ENCODE results near the gene PTPRE. TPM values are rescaled to one million over a fixed set of nuclear protein-coding genes. Genes with fewer than 3 reads are reported as not detected.

PTPRE gene
- total RNA-seq, 3 donors from 2014 or later (not counting 1 experiment from before 2014, with no cell fraction given) = 274 to 280 (median 275) TPM

- no peak overlapping the region for H3K4me3 Mint-ChIP-seq
- no peak for ATAC-seq
- H3K27me3 Mint-ChIP-seq (ENCODE audit: low read depth in 2 of 2) = no peaks in the 10 kb centered on the region
- Histone ChIP-seq H3K36me3 (ENCODE audit: control insufficient read depth, insufficient read depth, low read length) (no peaks in the 10 kb centered on the region), H3K27ac (ENCODE audit: low read length) (no peak overlapping the region), H3K4me3 (ENCODE audit: low read length) (no peak overlapping the region), H3K27me3 (ENCODE audit: control insufficient read depth, insufficient read depth, low read length) (no peaks in the 10 kb centered on the region), H3K9me3 (ENCODE audit: control insufficient read depth, insufficient read depth, low read length) (no peaks in the 10 kb centered on the region), H3K4me1 (ENCODE audit: control insufficient read depth, insufficient read depth, low read length) (peaks cover 35% of the 10 kb centered on the region)
- WGBS (ENCODE audit: insufficient coverage) = 91% methylated on average over 11 of the region's 11 CpGs
- H3K36me3 Mint-ChIP-seq = no peaks in the 10 kb centered on the region
- DNase-seq = no peak
- intact Hi-C loops (cut with micrococcal nuclease) = no loop called here
- no peak for TF ChIP-seq CTCF (IDR thresholded peaks at IDR 0.05)
- no peaks in the 10 kb centered on the region for H3K9me3 Mint-ChIP-seq
- H3K27ac Mint-ChIP-seq = no peak overlapping the region
- H3K4me1 Mint-ChIP-seq = peaks cover 13 to 16% of the 10 kb centered on the region in 2 donors
These were observed 14.3 kb downstream of the PTPRE start for GRCh38 chr10:127921075-127921752.

GRCh38 chr10:127921753-127922145 is 14.8 kb downstream of the PTPRE start:
- Histone ChIP-seq H3K36me3 (ENCODE audit: control insufficient read depth, insufficient read depth, low read length) (no peaks in the 10 kb centered on the region), H3K4me1 (ENCODE audit: control insufficient read depth, insufficient read depth, low read length) (peaks cover 35% of the 10 kb centered on the region), H3K27me3 (ENCODE audit: control insufficient read depth, insufficient read depth, low read length) (no peaks in the 10 kb centered on the region), H3K27ac (ENCODE audit: low read length) (no peak overlapping the region), H3K4me3 (ENCODE audit: low read length) (no peak overlapping the region), H3K9me3 (ENCODE audit: control insufficient read depth, insufficient read depth, low read length) (no peaks in the 10 kb centered on the region)
- Mint-ChIP-seq H3K27ac (no peak overlapping the region), H3K4me3 (no peak overlapping the region), H3K27me3 (ENCODE audit: low read depth in 2 of 2) (no peaks in the 10 kb centered on the region), H3K4me1 (peaks cover 16% of the 10 kb centered on the region in 2 donors), H3K9me3 (no peaks in the 10 kb centered on the region), H3K36me3 (no peaks in the 10 kb centered on the region)
- DNase-seq = no peak
- ATAC-seq = no peak
- 67% methylated on average over 2 of the region's 2 CpGs for WGBS (ENCODE audit: insufficient coverage)
- no peak for TF ChIP-seq CTCF (IDR thresholded peaks at IDR 0.05)
- intact Hi-C loops (cut with micrococcal nuclease) = no loop called here

- peaks cover 16% of the 10 kb centered on the region in 2 donors for H3K4me1 Mint-ChIP-seq
- no peak overlapping the region for H3K27ac Mint-ChIP-seq
- no peak overlapping the region for H3K4me3 ChIP-seq (ENCODE audit: low read length)
- H3K36me3 Mint-ChIP-seq = no peaks in the 10 kb centered on the region
- H3K27me3 ChIP-seq (ENCODE audit: control insufficient read depth, insufficient read depth, low read length) = no peaks in the 10 kb centered on the region
- ATAC-seq (no peak), DNase-seq (no peak)
- H3K9me3 ChIP-seq (ENCODE audit: control insufficient read depth, insufficient read depth, low read length) = no peaks in the 10 kb centered on the region
- H3K36me3 ChIP-seq (ENCODE audit: control insufficient read depth, insufficient read depth, low read length) = no peaks in the 10 kb centered on the region
- intact Hi-C loops (cut with micrococcal nuclease) = no loop called here
- H3K4me3 Mint-ChIP-seq = no peak overlapping the region
- TF ChIP-seq CTCF (IDR thresholded peaks at IDR 0.05) = no peak
- no peaks in the 10 kb centered on the region for H3K27me3 Mint-ChIP-seq (ENCODE audit: low read depth in 2 of 2)
- WGBS (ENCODE audit: insufficient coverage) = 94% methylated on average over 9 of the region's 9 CpGs
- no peaks in the 10 kb centered on the region for H3K9me3 Mint-ChIP-seq
- peaks cover 35% of the 10 kb centered on the region for H3K4me1 ChIP-seq (ENCODE audit: control insufficient read depth, insufficient read depth, low read length)
- H3K27ac ChIP-seq (ENCODE audit: low read length) = no peak overlapping the region
These were observed 15.3 kb downstream of the PTPRE start for GRCh38 chr10:127922206-127922605.
